SK-N-MC (cell line): ENCODE measurements around the gene AQP1.

Experiments
- EZH2 ChIP-seq: fragments of 200-600 bp; sonication (generic); IDR thresholded peaks from one replicate; pipeline ENCODE4 v1.6.1; 2017; ENCODE audit warnings: antibody characterized with exemption
- POLR2AphosphoS5 ChIP-seq: IDR thresholded peaks from 2 replicates; pipeline ENCODE4 v1.6.1; 2012; ENCODE audit warnings: mild to moderate bottlenecking, low read depth, low read length, borderline replicate concordance

DNA sequence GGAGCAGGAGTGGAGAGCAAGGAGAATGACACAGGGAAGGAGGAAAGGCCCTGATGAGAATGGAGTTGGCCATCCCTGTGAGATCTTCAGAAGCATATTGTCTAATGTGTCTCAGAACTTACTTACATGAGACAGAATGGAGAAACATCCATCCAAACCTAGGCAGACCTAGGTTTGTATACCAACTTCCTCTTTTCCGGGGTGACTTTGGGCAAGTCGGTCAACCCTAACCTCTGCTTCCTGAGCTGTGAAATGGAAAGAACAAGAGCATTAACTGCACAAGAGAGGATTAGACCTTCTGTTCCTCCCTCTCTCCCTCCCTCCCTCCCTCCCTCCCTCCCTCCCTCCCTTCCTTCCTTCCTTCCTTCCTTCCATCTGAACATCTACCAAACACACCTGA, 56.6 kb downstream of the AQP1 start:
- TF ChIP-seq EZH2 (no peak), POLR2AphosphoS5 (no peak)
